MCF 10A (cell line): Measurements from ENCODE around the gene HK1. TPM values are rescaled to one million over a fixed set of nuclear protein-coding genes. Genes with fewer than 3 reads are reported as not detected.

Experiments used
- BruUV-seq: library from RNA; stranded (reverse); fragments of 400-500 nt; replicated peaks from 2 replicates; lab custom pipeline; 2021; lab: Mats Ljungman, UMichigan
- CTCF ChIA-PET: fragments of 300-600 bp; sonication (Branson Sonifier 250); formaldehyde crosslinking; extraction: SDS; loops from one replicate; lab custom pipeline; 2021; ENCODE audit warnings: antibody characterized with exemption, inconsistent platforms; lab: Yijun Ruan, JAX
- POLR2A ChIA-PET: fragments of 300-600, 350-650 bp; sonication (Branson Sonifier 250); formaldehyde crosslinking; extraction: SDS; loops from one replicate; lab custom pipeline; 2020; ENCODE audit warnings: antibody characterized with exemption, inconsistent platforms; lab: Yijun Ruan, JAX
- DNase-seq: peaks from one replicate; pipeline ENCODE4 v3.0.0-alpha.2; 2018; ENCODE audit not compliant: unreplicated experiment
- H3K27ac Mint-ChIP-seq: one replicate; pipeline ENCODE4 v1.8.0; 2022; ENCODE audit warnings: mild to moderate bottlenecking, low read depth, mixed read lengths; ENCODE audit not compliant: unreplicated experiment
- H3K27me3 Mint-ChIP-seq: one replicate; pipeline ENCODE4 v1.8.0; 2022; ENCODE audit warnings: mixed read lengths; ENCODE audit not compliant: insufficient read depth, unreplicated experiment
- H3K36me3 Mint-ChIP-seq: one replicate; pipeline ENCODE4 v1.8.0; 2022; ENCODE audit warnings: mild to moderate bottlenecking, moderate library complexity, mixed read lengths; ENCODE audit not compliant: insufficient read depth, unreplicated experiment
- H3K4me1 Mint-ChIP-seq: one replicate; pipeline ENCODE4 v1.8.0; 2022; ENCODE audit warnings: mixed read lengths; ENCODE audit not compliant: insufficient read depth, unreplicated experiment
- H3K4me3 Mint-ChIP-seq: one replicate; pipeline ENCODE4 v1.8.0; 2022; ENCODE audit warnings: mild to moderate bottlenecking, moderate library complexity, mixed read lengths; ENCODE audit not compliant: unreplicated experiment
- H3K9me3 Mint-ChIP-seq: one replicate; pipeline ENCODE4 v1.8.0; 2022; ENCODE audit warnings: mixed read lengths; ENCODE audit not compliant: unreplicated experiment
- CTCF ChIP-seq: fragments of 200-600 bp; IDR thresholded peaks from one replicate; pipeline ENCODE4 v1.8.0; 2022; ENCODE audit warnings: antibody characterized with exemption, mild to moderate bottlenecking; ENCODE audit not compliant: unreplicated experiment
- intact Hi-C: fragments of 100-400 bp; cut with micrococcal nuclease; formaldehyde crosslinking; loops from 2 replicates; pipeline ENCODE4 v1.14.1; 2022
- total RNA-seq: library from RNA; stranded (reverse); gene quantifications from 2 replicates; pipeline ENCODE4 v1.2.3, GENCODE V29; 2022

HK1 gene
- total RNA-seq, 1 experiment from 2014 or later, result 134 TPM

GRCh38 chr10:69232736-69233480 lies 45.4 kb upstream of the HK1 start:
- H3K36me3 Mint-ChIP-seq, result no peaks in the 10 kb centered on the region
- ChIA-PET POLR2A (interaction anchor here (1.1 to 2.6 kb wide), 7 partner anchors 10 to 143 kb away, joined by 3 to 11 read pairs (median 5); partner anchors contain the start of gene SUPV3L1), CTCF (interaction anchor here (0.9 to 8.3 kb wide), 5 partner anchors 10 to 275 kb away, joined by 3 to 106 read pairs (median 4); no protein-coding TSS in a partner anchor)
- no peaks in the 10 kb centered on the region for H3K27me3 Mint-ChIP-seq
- no TSS peak for BruUV-seq
- no peaks in the 10 kb centered on the region for H3K9me3 Mint-ChIP-seq
- H3K4me3 Mint-ChIP-seq, result no peak overlapping the region
- intact Hi-C loops, result no loop called here
- peaks cover 15% of the 10 kb centered on the region for H3K4me1 Mint-ChIP-seq
- DNase-seq, result no peak
- no peak for TF ChIP-seq CTCF
- H3K27ac Mint-ChIP-seq, result peak overlapping the region; percentile 21

GRCh38 chr10:69234447-69234846 lies 43.8 kb upstream of the HK1 start:
- POLR2A ChIA-PET, result interaction anchor here (0.6 to 2.6 kb wide), 4 partner anchors 85 to 712 kb away, joined by 3 to 11 read pairs (median 6); no protein-coding TSS in a partner anchor
- Mint-ChIP-seq H3K4me1 (peaks cover 15% of the 10 kb centered on the region), H3K27ac (no peak overlapping the region), H3K4me3 (no peak overlapping the region), H3K36me3 (no peaks in the 10 kb centered on the region), H3K9me3 (no peaks in the 10 kb centered on the region), H3K27me3 (no peaks in the 10 kb centered on the region)
- no peak for TF ChIP-seq CTCF
- intact Hi-C loops, result no loop called here
- CTCF ChIA-PET, result interaction anchor here (0.6 to 8.3 kb wide), 5 partner anchors 9 to 158 kb away, joined by 3 to 106 read pairs (median 4); no protein-coding TSS in a partner anchor
- BruUV-seq, result no TSS peak
- DNase-seq, result no peak

GRCh38 chr10:69237528-69238159 lies 40.7 kb upstream of the HK1 start:
- Mint-ChIP-seq H3K9me3 (no peaks in the 10 kb centered on the region), H3K27ac (no peak overlapping the region), H3K4me1 (peaks cover 23% of the 10 kb centered on the region), H3K36me3 (no peaks in the 10 kb centered on the region), H3K27me3 (no peaks in the 10 kb centered on the region), H3K4me3 (no peak overlapping the region)
- no TSS peak for BruUV-seq
- ChIA-PET POLR2A (interaction anchor here (1.1 to 3.9 kb wide), 5 partner anchors 80 to 160 kb away, joined by 3 to 36 read pairs (median 4); no protein-coding TSS in a partner anchor), CTCF (interaction anchor here (0.5 to 8.3 kb wide), 18 partner anchors 9 to 244 kb away, joined by 3 to 106 read pairs (median 4); no protein-coding TSS in a partner anchor)
- peak; percentile 89 for TF ChIP-seq CTCF
- intact Hi-C loops, result loop anchor here (1.0 to 2.0 kb wide), 3 partner anchors 81 to 171 kb away; no protein-coding TSS in a partner anchor
- DNase-seq, result peak; percentile 83

- TF ChIP-seq CTCF, result no peak
- no peak for DNase-seq
- no peak overlapping the region for H3K4me3 Mint-ChIP-seq
- no peaks in the 10 kb centered on the region for H3K9me3 Mint-ChIP-seq
- H3K27ac Mint-ChIP-seq, result no peak overlapping the region
- H3K4me1 Mint-ChIP-seq, result peaks cover 16% of the 10 kb centered on the region
- no peaks in the 10 kb centered on the region for H3K27me3 Mint-ChIP-seq
- no TSS peak for BruUV-seq
- intact Hi-C loops, result no loop called here
- CTCF ChIA-PET, result interaction anchor here (0.7 to 8.3 kb wide), 17 partner anchors 9 to 273 kb away, joined by 3 to 106 read pairs (median 4); no protein-coding TSS in a partner anchor
- POLR2A ChIA-PET, result interaction anchor here (0.8 to 3.9 kb wide), 8 partner anchors 80 to 169 kb away, joined by 3 to 36 read pairs (median 4); no protein-coding TSS in a partner anchor
- H3K36me3 Mint-ChIP-seq, result no peaks in the 10 kb centered on the region
These were observed 39.2 kb upstream of the HK1 start for GRCh38 chr10:69239136-69239535.
